IPS-18a (cell line): Measurements from ENCODE around the gene PNPO.

Experiments used
- H3K27ac ChIP-seq: one replicate; pipeline ENCODE4 v1.5.1; 2013; ENCODE audit warnings: low read length
- H3K27me3 ChIP-seq: one replicate; pipeline ENCODE4 v1.6.1; 2013; ENCODE audit warnings: mild to moderate bottlenecking, low read length; ENCODE audit not compliant: control insufficient read depth, insufficient read depth
- H3K36me3 ChIP-seq: one replicate; pipeline ENCODE4 v1.6.1; 2013; ENCODE audit warnings: low read depth, low read length; ENCODE audit not compliant: control insufficient read depth
- H3K4me1 ChIP-seq: one replicate; pipeline ENCODE4 v1.6.1; 2013; ENCODE audit warnings: low read depth, low read length; ENCODE audit not compliant: control insufficient read depth
- H3K4me3 ChIP-seq: one replicate; pipeline ENCODE4 v1.5.1; 2013; ENCODE audit warnings: low read length
- H3K9ac ChIP-seq: one replicate; pipeline ENCODE4 v1.6.1; 2013; ENCODE audit warnings: mild to moderate bottlenecking, low read length, moderate library complexity
- H3K9me3 ChIP-seq: one replicate; pipeline ENCODE4 v1.6.1; 2013; ENCODE audit warnings: low read depth, low read length; ENCODE audit not compliant: control insufficient read depth

PNPO gene

GRCh38 chr17:47995241-47995935 lies 54.0 kb downstream of the PNPO start:
- H3K4me3 ChIP-seq, result no peak overlapping the region

DNA sequence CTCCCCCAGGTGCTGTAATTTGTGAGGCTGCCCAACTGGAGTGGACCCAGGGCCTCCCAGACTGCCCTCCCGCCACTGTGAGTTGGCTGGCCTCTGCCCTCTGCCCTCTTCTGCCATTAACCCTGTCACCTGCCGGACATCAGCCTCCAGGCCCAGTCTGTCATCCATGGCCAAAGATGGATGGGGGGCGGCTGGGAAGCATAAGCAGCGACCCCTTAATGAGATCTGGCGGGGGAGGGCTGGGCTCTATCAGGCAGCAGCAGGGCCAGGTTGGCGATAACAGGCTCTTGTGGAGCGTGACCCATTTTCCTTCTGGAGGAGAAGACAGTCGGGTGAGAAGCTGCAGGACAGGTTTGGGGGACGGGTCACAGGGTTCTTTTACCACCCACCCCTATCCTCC lies 54.8 kb downstream of the PNPO start:
- Histone ChIP-seq H3K27ac (no peak overlapping the region), H3K4me1 (peaks cover 38% of the 10 kb centered on the region), H3K4me3 (no peak overlapping the region), H3K9me3 (no peaks in the 10 kb centered on the region), H3K36me3 (no peaks in the 10 kb centered on the region), H3K27me3 (no peaks in the 10 kb centered on the region), H3K9ac (no peak overlapping the region)

More at GRCh38 chr17:47995241-47995935, 54.0 kb downstream of the PNPO start:
- no peaks in the 10 kb centered on the region for H3K9me3 ChIP-seq
- H3K4me1 ChIP-seq, result peaks cover 44% of the 10 kb centered on the region
- no peaks in the 10 kb centered on the region for H3K27me3 ChIP-seq
- H3K36me3 ChIP-seq, result no peaks in the 10 kb centered on the region
- no peak overlapping the region for H3K9ac ChIP-seq
- H3K27ac ChIP-seq, result no peak overlapping the region

DNA sequence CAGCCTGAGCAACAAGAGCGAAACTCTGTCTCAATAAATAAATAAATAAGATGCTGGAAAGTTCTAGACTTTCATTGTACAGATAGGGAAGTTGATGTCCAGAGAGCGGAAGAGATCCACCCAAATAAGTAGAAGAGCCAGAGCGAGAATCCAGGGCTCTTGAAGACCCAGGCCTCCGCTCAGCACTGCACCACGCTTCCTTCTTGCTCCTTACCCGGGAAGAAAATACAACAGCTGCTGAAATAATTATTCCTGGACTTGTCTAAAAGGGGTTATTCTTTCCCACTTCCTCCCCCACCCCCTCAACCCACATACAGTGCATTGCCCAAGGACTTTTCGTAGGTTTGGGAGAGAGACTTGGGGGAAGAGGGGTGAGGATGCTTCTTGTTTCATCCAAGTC lies 56.2 kb downstream of the PNPO start:
- Histone ChIP-seq H3K36me3 (no peaks in the 10 kb centered on the region), H3K4me1 (peaks cover 40% of the 10 kb centered on the region), H3K27me3 (no peaks in the 10 kb centered on the region), H3K9ac (no peak overlapping the region), H3K4me3 (no peak overlapping the region), H3K27ac (no peak overlapping the region), H3K9me3 (no peaks in the 10 kb centered on the region)

GRCh38 chr17:47998044-47998443 lies 56.7 kb downstream of the PNPO start:
- Histone ChIP-seq H3K4me3 (no peak overlapping the region), H3K9ac (no peak overlapping the region), H3K27ac (no peak overlapping the region), H3K27me3 (no peaks in the 10 kb centered on the region), H3K4me1 (peaks cover 44% of the 10 kb centered on the region), H3K9me3 (no peaks in the 10 kb centered on the region), H3K36me3 (no peaks in the 10 kb centered on the region)
